GM23338 (cell line): ENCODE measurements around the gene BAD.

Experiments used
- CTCF ChIP-seq, 2 experiments: fragments of 200-600 bp in 1 of 2; sonication (generic) in 1 of 2; conservative IDR thresholded peaks; 2 replicates each; pipeline versions ENCODE4 v1.5.1 to v1.6.1; 2016 to 2017; ENCODE audit warnings: antibody characterized with exemption in 2 of 2, low read depth in 2 of 2, mild to moderate bottlenecking in 2 of 2, moderate library complexity in 1 of 2
- EZH2 ChIP-seq: fragments of 200-600 bp; sonication (generic); IDR thresholded peaks from one replicate; pipeline ENCODE4 v1.8.0; 2017; ENCODE audit warnings: antibody characterized with exemption, mild to moderate bottlenecking, low read depth; ENCODE audit not compliant: unreplicated experiment
- REST ChIP-seq: IDR thresholded peaks from one replicate; pipeline ENCODE4 v1.6.1; 2018; ENCODE audit warnings: antibody characterized with exemption; ENCODE audit not compliant: unreplicated experiment

- no peak for TF ChIP-seq CTCF (conservative IDR thresholded peaks at IDR 0.05; ENCODE audit: low read depth in 2 of 2)
- no peak for TF ChIP-seq REST
- no peak for TF ChIP-seq EZH2
These were observed 22.1 kb upstream of the BAD start for GRCh38 chr11:64306563-64306875.
